ENCODE data around the gene NUB1. TPM values are rescaled to one million over a fixed set of nuclear protein-coding genes. Genes with fewer than 3 reads are reported as not detected.

Gene NUB1
- total and polyA plus RNA-seq, 4 donors: 33.2 to 62.2 (median 50.5) TPM

DNA sequence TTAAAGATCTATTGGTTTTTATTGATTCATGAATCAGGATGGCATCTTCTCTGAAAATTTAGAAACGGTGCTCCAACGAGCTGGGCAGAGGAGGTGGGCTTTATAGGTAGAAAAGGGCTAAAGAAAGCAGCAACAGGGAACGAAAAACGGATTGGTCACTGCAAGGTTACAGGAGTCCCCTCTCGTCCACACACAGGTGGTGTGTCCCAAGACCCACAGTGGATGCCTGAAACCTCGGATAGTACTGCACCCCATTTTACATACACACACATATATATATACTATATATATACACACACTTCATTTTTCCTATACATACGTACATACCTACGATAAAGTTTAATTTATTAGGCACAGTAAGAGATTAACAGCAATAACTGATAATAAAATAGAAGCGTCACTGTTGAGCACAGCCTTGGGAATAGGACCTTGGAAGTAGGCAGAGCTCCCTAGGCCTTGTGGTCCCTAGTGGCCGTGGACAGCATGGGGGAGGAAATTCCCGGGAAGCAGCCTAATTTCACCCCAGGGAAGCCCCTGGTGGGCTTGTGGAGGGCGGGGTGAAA is 737 bp upstream of the NUB1 start:
- DNase-seq (ENCODE audit: low read depth in 4 of 6, low spot score in 6 of 6): no peak
- 56% methylated on average over 7 of the region's 12 CpGs for WGBS (ENCODE audit: insufficient coverage)
- Histone ChIP-seq H3K4me3 (ENCODE audit: low read depth, low read length) (peak overlapping the region; percentile 65), H3K36me3 (ENCODE audit: control insufficient read depth, insufficient read depth, low read length) (peaks cover 8% of the 10 kb centered on the region), H3K27me3 (ENCODE audit: control insufficient read depth, insufficient read depth, low read length) (no peaks in the 10 kb centered on the region), H3K27ac (ENCODE audit: low read depth, low read length) (peak overlapping the region; percentile 64), H3K4me1 (ENCODE audit: control insufficient read depth, insufficient read depth, low read length) (peaks cover 12% of the 10 kb centered on the region), H3K9me3 (ENCODE audit: control insufficient read depth, insufficient read depth, low read length) (no peaks in the 10 kb centered on the region)

DNA sequence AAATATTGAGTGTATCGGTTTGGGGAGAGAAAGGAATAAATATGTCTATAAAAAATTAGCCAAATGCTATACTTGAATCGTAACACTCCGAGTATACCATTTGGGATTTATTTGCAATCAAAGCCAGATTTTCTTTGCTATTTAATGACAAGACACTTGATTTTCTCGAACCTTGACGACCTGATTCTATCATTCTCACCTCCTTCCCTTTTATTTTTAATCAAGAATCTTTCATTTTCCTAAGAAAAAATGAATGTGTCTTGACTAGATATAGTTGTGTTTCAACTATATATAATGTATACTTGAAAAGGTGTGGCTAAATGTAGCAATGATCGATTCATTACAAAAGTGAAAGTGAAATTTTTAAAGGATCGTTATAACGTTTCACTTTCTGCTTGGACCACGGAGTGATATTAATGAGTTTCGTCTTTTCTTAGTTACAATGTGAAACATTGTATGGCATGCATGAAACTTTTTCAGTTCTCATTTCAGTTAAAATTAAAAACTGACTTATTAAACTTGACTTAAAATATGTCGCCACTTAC is 562 bp downstream of the NUB1 start:
- H3K9me3 ChIP-seq (ENCODE audit: control insufficient read depth, insufficient read depth, low read length): no peaks in the 10 kb centered on the region
- peaks cover 13% of the 10 kb centered on the region for H3K36me3 ChIP-seq (ENCODE audit: control insufficient read depth, insufficient read depth, low read length)
- no peaks in the 10 kb centered on the region for H3K27me3 ChIP-seq (ENCODE audit: control insufficient read depth, insufficient read depth, low read length)
- peaks cover 12% of the 10 kb centered on the region for H3K4me1 ChIP-seq (ENCODE audit: control insufficient read depth, insufficient read depth, low read length)
- H3K4me3 ChIP-seq (ENCODE audit: low read depth, low read length): peak overlapping the region; percentile 65
- peak overlapping the region; percentile 61 for H3K27ac ChIP-seq (ENCODE audit: low read depth, low read length)
- no CpG with 5 or more reads among the region's 11 CpGs for WGBS (ENCODE audit: insufficient coverage)
- no peak for DNase-seq (ENCODE audit: low read depth in 4 of 6, low spot score in 6 of 6)

DNA sequence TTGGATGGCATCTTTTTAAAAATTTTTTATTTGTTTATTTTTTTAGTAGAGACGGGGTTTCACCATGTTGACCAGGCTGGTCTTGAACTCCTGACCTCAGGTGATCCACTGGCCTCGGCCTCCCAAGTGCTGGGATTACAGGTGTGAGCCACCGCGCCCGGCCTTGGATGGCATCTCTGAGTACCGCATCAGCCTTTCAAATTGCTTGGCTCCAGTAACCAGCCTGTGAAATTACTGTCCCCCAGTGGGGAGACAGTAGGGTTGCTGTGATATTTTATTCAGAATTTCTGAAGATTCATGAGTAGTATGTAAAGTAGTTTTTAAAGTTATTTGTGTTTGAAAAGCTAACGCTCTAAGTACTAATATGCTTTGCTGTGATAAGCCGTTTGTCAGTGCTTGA is 1.2 kb downstream of the NUB1 start:
- WGBS (ENCODE audit: insufficient coverage): 81% methylated on average over 6 of the region's 8 CpGs
- Histone ChIP-seq H3K27ac (ENCODE audit: low read depth, low read length) (no peak overlapping the region), H3K4me1 (ENCODE audit: control insufficient read depth, insufficient read depth, low read length) (peaks cover 12% of the 10 kb centered on the region), H3K9me3 (ENCODE audit: control insufficient read depth, insufficient read depth, low read length) (no peaks in the 10 kb centered on the region), H3K27me3 (ENCODE audit: control insufficient read depth, insufficient read depth, low read length) (no peaks in the 10 kb centered on the region), H3K36me3 (ENCODE audit: control insufficient read depth, insufficient read depth, low read length) (peaks cover 18% of the 10 kb centered on the region), H3K4me3 (ENCODE audit: low read depth, low read length) (no peak overlapping the region)
- no peak for DNase-seq (ENCODE audit: low read depth in 4 of 6, low spot score in 6 of 6)

DNA sequence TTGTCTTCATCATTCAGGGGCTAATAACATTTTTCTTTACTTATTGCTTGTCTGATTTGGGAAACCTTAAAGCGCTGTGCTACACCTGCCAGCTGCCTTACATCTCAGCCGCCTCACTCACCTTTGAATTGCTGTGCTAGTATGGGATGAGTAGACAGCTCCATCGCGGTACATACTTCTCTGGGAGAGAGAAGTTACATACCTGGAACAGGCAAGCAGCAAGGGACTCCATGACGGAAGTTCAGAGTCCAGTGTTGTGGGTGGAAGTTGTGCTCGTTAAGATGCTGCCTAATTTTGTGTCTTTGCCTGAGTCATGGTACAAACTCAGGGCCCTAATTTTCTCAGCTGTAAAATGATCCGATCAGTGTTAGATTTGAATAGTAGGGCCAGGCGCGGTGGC is 1.9 kb downstream of the NUB1 start:
- 94% methylated on average over 5 of the region's 9 CpGs for WGBS (ENCODE audit: insufficient coverage)
- Histone ChIP-seq H3K4me3 (ENCODE audit: low read depth, low read length) (no peak overlapping the region), H3K27ac (ENCODE audit: low read depth, low read length) (no peak overlapping the region), H3K27me3 (ENCODE audit: control insufficient read depth, insufficient read depth, low read length) (no peaks in the 10 kb centered on the region), H3K36me3 (ENCODE audit: control insufficient read depth, insufficient read depth, low read length) (peaks cover 18% of the 10 kb centered on the region), H3K4me1 (ENCODE audit: control insufficient read depth, insufficient read depth, low read length) (peaks cover 12% of the 10 kb centered on the region), H3K9me3 (ENCODE audit: control insufficient read depth, insufficient read depth, low read length) (no peaks in the 10 kb centered on the region)
- no peak for DNase-seq (ENCODE audit: low read depth in 4 of 6, low spot score in 6 of 6)

DNA sequence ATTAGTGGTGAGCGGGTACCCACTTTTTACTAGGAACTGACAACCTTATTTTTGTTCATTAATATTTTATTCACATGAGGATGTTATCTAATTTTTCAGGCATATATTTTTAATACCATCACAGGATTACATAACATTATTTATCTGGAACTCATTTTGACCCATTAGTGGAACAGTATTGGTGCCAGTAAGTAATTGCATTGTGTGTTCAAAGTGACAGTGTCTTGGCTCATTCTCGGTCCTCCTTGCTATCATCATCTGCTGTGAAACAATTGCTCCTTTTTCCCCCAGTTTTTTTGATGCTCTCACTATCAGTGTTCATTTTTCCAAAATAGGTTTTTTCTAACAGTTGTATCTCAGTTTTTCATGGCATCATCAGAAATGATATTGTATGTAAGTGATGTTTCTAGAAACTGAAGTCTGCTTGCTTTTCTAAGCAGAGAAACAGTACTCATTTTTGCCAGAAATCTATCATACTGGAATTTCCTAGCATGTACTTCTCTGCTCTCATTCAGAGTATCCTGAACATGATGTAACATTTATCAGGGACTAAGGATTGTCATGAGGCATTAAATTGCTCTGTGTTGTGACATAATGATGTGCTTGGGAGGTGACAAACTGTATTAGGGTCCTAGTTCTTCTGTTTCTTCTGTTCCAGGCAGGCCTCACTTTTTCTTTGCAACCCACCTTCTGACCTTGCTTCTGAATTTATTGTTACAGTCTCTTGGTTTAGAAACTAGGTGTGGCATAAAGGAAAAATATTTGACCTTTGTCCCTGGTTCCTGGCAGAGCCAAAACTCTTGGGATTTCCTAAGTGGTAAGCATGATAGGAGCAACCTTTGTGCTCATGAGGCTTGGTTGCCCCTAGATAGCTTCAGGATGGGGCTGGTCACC is 4.2 kb downstream of the NUB1 start:
- H3K4me1 ChIP-seq (ENCODE audit: control insufficient read depth, insufficient read depth, low read length): peaks cover 12% of the 10 kb centered on the region
- no peak overlapping the region for H3K4me3 ChIP-seq (ENCODE audit: low read depth, low read length)
- peaks cover 24% of the 10 kb centered on the region for H3K36me3 ChIP-seq (ENCODE audit: control insufficient read depth, insufficient read depth, low read length)
- H3K27me3 ChIP-seq (ENCODE audit: control insufficient read depth, insufficient read depth, low read length): no peaks in the 10 kb centered on the region
- H3K27ac ChIP-seq (ENCODE audit: low read depth, low read length): no peak overlapping the region
- no peaks in the 10 kb centered on the region for H3K9me3 ChIP-seq (ENCODE audit: control insufficient read depth, insufficient read depth, low read length)
- no CpG with 5 or more reads among the region's 2 CpGs for WGBS (ENCODE audit: insufficient coverage)
- no peak for DNase-seq (ENCODE audit: low read depth in 4 of 6, low spot score in 6 of 6)

DNA sequence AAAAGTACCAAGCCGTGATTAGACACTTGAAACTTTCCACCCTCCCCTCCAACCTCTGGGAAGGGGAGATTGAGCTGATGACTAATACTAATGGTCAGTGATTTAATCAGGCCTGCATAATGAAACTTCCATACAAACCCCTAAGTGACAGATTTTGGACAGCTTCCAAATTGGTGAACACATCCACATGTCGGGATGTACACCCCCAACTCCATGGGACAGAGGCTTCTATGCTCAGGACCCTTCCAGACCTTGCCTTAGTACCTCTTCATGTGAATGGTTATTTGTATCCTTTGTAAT is 4.8 kb downstream of the NUB1 start:
- no peak overlapping the region for H3K27ac ChIP-seq (ENCODE audit: low read depth, low read length)
- H3K27me3 ChIP-seq (ENCODE audit: control insufficient read depth, insufficient read depth, low read length): no peaks in the 10 kb centered on the region
- peaks cover 28% of the 10 kb centered on the region for H3K36me3 ChIP-seq (ENCODE audit: control insufficient read depth, insufficient read depth, low read length)
- H3K4me3 ChIP-seq (ENCODE audit: low read depth, low read length): no peak overlapping the region
- H3K4me1 ChIP-seq (ENCODE audit: control insufficient read depth, insufficient read depth, low read length): peaks cover 7% of the 10 kb centered on the region
- no peaks in the 10 kb centered on the region for H3K9me3 ChIP-seq (ENCODE audit: control insufficient read depth, insufficient read depth, low read length)
- DNase-seq (ENCODE audit: low read depth in 4 of 6, low spot score in 6 of 6): no peak
- no CpG with 5 or more reads among the region's 2 CpGs for WGBS (ENCODE audit: insufficient coverage)

DNA sequence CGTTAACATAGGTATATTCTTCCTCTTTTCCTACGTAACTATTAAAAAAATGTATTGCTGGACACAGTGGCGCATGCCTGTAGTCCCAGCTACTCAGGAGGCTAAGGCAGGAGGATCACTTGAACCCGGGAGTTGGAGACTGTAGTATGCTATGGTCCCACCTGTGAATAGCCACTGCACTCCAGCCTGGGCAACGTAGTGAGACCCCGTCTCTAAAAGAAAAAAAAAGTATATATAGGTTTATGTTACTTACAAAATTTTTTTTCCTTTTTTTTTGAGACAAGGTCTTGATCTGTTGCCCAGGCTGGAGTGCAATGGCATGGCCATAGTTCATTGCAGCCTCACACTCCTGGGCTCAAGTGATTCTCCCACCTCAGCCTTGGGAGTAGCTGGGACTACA is 5.6 kb downstream of the NUB1 start:
- H3K4me1 ChIP-seq (ENCODE audit: control insufficient read depth, insufficient read depth, low read length): peaks cover 7% of the 10 kb centered on the region
- DNase-seq (ENCODE audit: low read depth in 4 of 6, low spot score in 6 of 6): no peak
- H3K36me3 ChIP-seq (ENCODE audit: control insufficient read depth, insufficient read depth, low read length): peaks cover 30% of the 10 kb centered on the region
- H3K27ac ChIP-seq (ENCODE audit: low read depth, low read length): no peak overlapping the region
- H3K27me3 ChIP-seq (ENCODE audit: control insufficient read depth, insufficient read depth, low read length): no peaks in the 10 kb centered on the region
- no peak overlapping the region for H3K4me3 ChIP-seq (ENCODE audit: low read depth, low read length)
- H3K9me3 ChIP-seq (ENCODE audit: control insufficient read depth, insufficient read depth, low read length): no peaks in the 10 kb centered on the region
- WGBS (ENCODE audit: insufficient coverage): 100% methylated on average over 3 of the region's 6 CpGs

DNA sequence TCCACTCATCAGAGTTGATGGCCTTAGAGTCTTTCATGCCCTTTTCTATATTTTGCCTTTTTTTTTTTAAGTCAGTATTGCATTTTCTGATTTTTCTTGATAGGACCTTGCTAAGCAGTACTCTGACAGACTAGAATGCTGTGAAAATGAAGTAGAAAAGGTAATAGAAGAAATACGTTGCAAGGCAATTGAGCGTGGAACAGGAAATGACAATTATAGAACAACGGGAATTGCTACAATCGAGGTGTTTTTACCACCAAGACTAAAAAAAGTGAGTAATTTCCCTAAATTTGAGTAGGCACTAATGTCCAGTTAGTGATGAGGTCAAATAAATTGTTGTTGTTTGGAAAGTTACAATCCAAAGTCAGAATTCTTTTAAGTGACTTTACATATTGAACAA is 7.4 kb downstream of the NUB1 start:
- Histone ChIP-seq H3K27me3 (ENCODE audit: control insufficient read depth, insufficient read depth, low read length) (no peaks in the 10 kb centered on the region), H3K27ac (ENCODE audit: low read depth, low read length) (no peak overlapping the region), H3K4me1 (ENCODE audit: control insufficient read depth, insufficient read depth, low read length) (no peaks in the 10 kb centered on the region), H3K36me3 (ENCODE audit: control insufficient read depth, insufficient read depth, low read length) (peaks cover 35% of the 10 kb centered on the region), H3K4me3 (ENCODE audit: low read depth, low read length) (no peak overlapping the region), H3K9me3 (ENCODE audit: control insufficient read depth, insufficient read depth, low read length) (no peaks in the 10 kb centered on the region)
- DNase-seq (ENCODE audit: low read depth in 4 of 6, low spot score in 6 of 6): no peak
- 94% methylated on average over 4 of the region's 4 CpGs for WGBS (ENCODE audit: insufficient coverage)

DNA sequence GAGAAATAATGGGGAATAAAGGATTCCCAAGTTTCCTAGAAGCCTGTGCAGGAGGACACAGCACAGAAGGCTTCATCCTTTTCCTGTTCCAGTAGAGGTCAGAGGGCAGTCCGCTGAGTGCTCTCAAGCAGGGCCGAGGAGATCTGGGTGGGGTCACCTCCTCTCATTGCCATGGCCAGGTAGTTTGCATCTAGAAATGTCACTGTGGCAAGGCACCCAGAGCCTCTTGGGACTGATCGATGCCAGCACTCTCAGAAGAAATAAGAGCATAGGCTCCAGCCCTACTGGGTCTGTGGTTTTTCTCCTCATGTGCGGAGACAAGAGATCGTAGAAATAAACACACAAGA is 7.9 kb downstream of the NUB1 start:
- WGBS (ENCODE audit: insufficient coverage): 81% methylated on average over 4 of the region's 5 CpGs
- H3K9me3 ChIP-seq (ENCODE audit: control insufficient read depth, insufficient read depth, low read length): no peaks in the 10 kb centered on the region
- H3K4me1 ChIP-seq (ENCODE audit: control insufficient read depth, insufficient read depth, low read length): no peaks in the 10 kb centered on the region
- H3K27ac ChIP-seq (ENCODE audit: low read depth, low read length): no peak overlapping the region
- no peak overlapping the region for H3K4me3 ChIP-seq (ENCODE audit: low read depth, low read length)
- no peak for DNase-seq (ENCODE audit: low read depth in 4 of 6, low spot score in 6 of 6)
- peaks cover 35% of the 10 kb centered on the region for H3K36me3 ChIP-seq (ENCODE audit: control insufficient read depth, insufficient read depth, low read length)
- no peaks in the 10 kb centered on the region for H3K27me3 ChIP-seq (ENCODE audit: control insufficient read depth, insufficient read depth, low read length)

DNA sequence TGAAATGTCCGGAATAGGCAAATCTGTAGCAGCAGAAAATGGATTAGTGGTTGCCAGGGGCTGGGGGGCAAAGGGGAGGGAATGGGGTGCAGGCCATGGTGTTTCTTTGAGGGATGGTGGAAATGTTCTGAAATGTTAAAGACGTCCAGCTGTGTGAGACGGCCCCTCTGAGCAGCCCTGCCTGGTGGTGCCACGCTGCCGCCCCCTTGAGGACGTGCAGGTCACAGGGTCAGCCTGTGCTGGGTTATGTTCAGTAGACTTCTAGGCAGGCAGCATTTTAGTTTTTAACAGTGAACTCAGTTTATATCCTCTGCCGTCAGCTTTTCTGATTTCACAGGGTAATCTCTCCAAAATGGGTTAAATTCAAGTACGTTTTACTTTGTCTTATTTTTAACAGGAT is 9.4 kb downstream of the NUB1 start:
- H3K9me3 ChIP-seq (ENCODE audit: control insufficient read depth, insufficient read depth, low read length): no peaks in the 10 kb centered on the region
- no peak for DNase-seq (ENCODE audit: low read depth in 4 of 6, low spot score in 6 of 6)
- 72% methylated on average over 6 of the region's 8 CpGs for WGBS (ENCODE audit: insufficient coverage)
- no peaks in the 10 kb centered on the region for H3K27me3 ChIP-seq (ENCODE audit: control insufficient read depth, insufficient read depth, low read length)
- H3K27ac ChIP-seq (ENCODE audit: low read depth, low read length): no peak overlapping the region
- peaks cover 40% of the 10 kb centered on the region for H3K36me3 ChIP-seq (ENCODE audit: control insufficient read depth, insufficient read depth, low read length)
- H3K4me1 ChIP-seq (ENCODE audit: control insufficient read depth, insufficient read depth, low read length): no peaks in the 10 kb centered on the region
- no peak overlapping the region for H3K4me3 ChIP-seq (ENCODE audit: low read depth, low read length)
